A549 treated with ZK216348 at 1 μM for 4 hours (cell line): Measurements from ENCODE around the gene BCAS2. TPM values are rescaled to one million over a fixed set of nuclear protein-coding genes. Genes with fewer than 3 reads are reported as not detected.

ENCODE experiments used
- total RNA-seq: library from RNA; stranded (reverse); fragments of 200-300 nt; extraction: Qiagen RNA extraction; gene quantifications from 5 replicates; pipeline ENCODE4 v1.2.3, GENCODE V29; 2022; ENCODE audit warnings: low read depth

The BCAS2 gene
- total RNA-seq: 24.7 to 30.6 TPM (median 25.8 TPM) in 5 replicates

DNA sequence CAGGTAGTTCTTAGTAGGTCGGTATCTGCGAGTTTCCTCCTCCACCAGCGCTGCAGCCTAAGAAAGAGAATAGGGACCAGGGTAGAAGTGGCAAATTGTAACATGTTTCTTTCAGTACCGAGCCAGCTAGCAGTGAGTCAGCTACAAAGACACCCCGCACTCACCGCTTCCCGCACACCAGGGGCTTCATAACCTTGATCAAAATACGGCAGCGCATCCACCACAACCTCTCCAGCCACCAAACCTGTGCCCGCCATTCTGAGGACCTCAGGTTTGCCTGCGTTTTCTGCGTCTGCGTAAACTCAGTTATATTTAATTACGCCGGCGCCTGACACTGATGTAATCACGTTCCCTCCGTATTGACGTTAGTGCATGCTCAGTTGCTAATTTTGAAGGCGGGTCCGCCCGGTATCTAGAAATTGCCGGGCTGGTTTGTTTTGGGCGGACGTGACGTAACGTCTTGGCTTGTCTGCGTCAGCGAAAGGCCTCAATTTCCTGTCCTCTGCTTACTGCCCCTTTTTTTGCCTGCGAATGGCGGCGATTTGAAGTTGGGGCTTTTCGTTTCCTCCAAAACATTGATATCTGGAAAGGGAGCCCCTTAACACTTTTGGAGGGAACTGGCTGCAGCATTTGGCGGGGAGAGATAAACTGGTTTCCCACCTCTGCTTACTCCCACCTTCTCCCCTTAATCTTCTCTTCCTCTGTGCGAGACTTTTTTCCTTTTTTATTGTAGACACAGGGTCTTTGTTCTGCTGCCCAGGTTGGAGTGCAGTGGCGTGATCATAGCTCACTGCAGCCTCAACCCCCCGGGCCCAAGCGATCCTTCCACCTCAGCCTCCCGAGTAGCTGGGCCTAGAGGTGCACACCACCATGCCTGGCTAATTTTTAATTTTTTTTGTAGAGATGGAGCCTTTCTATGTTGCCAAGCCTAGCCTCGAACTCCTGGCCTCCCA is at the start of gene BCAS2:
BCAS2 (minus strand) TSS at position 281 of the 953 bp plus-strand sequence; CDS start at position 257, 24 bp downstream.

Other genes with a start within 250 kb of the BCAS2 start
- gene TRIM33, start 70.4 kb downstream of the BCAS2 start, total RNA-seq: 10.4 to 17.7 TPM (median 12.7 TPM) in 5 replicates
- 0.20 to 0.52 TPM (median 0.34 TPM) in 5 replicates for gene DENND2C, start 88.4 kb upstream of the BCAS2 start, total RNA-seq
- 0.32 TPM in 1 of 5 replicates, not detected in the others for gene AMPD1, start 113.9 kb upstream of the BCAS2 start, total RNA-seq
- 17.0 to 38.0 TPM (median 29.9 TPM) in 5 replicates for gene NRAS, start 135.2 kb upstream of the BCAS2 start, total RNA-seq
- 123 to 173 TPM (median 127 TPM) in 5 replicates for gene CSDE1, start 176.4 kb upstream of the BCAS2 start, total RNA-seq
- 12.9 to 20.8 TPM (median 15.9 TPM) in 5 replicates for gene SIKE1, start 199.1 kb upstream of the BCAS2 start, total RNA-seq